Fibroblast of lung (primary cell): Measurements from ENCODE around the gene COBL. TPM values are rescaled to one million over a fixed set of nuclear protein-coding genes. Genes with fewer than 3 reads are reported as not detected.

Experiments
- DNase-seq, 2 donors: peaks; one replicate each; pipeline versions ENCODE4 v3.0.0 to v3.0.0-alpha.2; 2010; ENCODE audit warnings: low read depth in 2 of 2
- H2AFZ ChIP-seq: 2 replicates; pipeline ENCODE4 v1.5.1; 2012; ENCODE audit warnings: low read length, control low read depth, inconsistent platforms
- H3K27ac ChIP-seq: 2 replicates; pipeline ENCODE4 v1.5.1; 2011; ENCODE audit warnings: low read length, control low read depth; ENCODE audit not compliant: insufficient read depth
- H3K27me3 ChIP-seq: 2 replicates; pipeline ENCODE4 v1.5.1; 2011; ENCODE audit warnings: mild to moderate bottlenecking, low read length; ENCODE audit not compliant: control insufficient read depth, insufficient read depth
- H3K36me3 ChIP-seq: 2 replicates; pipeline ENCODE4 v1.5.1; 2011; ENCODE audit warnings: low read length; ENCODE audit not compliant: control insufficient read depth, insufficient read depth
- H3K4me1 ChIP-seq: 2 replicates; pipeline ENCODE4 v1.5.1; 2011; ENCODE audit warnings: low read length; ENCODE audit not compliant: control insufficient read depth, insufficient read depth; ENCODE audit errors: extremely low read depth
- H3K4me2 ChIP-seq: 2 replicates; pipeline ENCODE4 v1.5.1; 2011; ENCODE audit warnings: low read length, control low read depth; ENCODE audit not compliant: insufficient read depth; ENCODE audit errors: extremely low read depth
- H3K4me3 ChIP-seq, 4 experiments: fragments of 200-600 bp in 1 of 4; sonication (generic) in 1 of 4; replicated peaks in 1 of 4; 2 replicates each; pipeline ENCODE4 v1.5.1; 2011 to 2016; ENCODE audit warnings: low read length in 4 of 4, low read depth in 3 of 4, mild to moderate bottlenecking in 3 of 4, control low read depth in 2 of 4, inconsistent platforms in 1 of 4, mixed read lengths in 1 of 4; ENCODE audit not compliant: insufficient read depth in 1 of 4; ENCODE audit errors: control extremely low read depth in 1 of 4
- H3K79me2 ChIP-seq: 2 replicates; pipeline ENCODE4 v1.5.1; 2012; ENCODE audit warnings: mild to moderate bottlenecking, low read length, inconsistent platforms; ENCODE audit not compliant: control insufficient read depth, insufficient read depth
- H3K9ac ChIP-seq: 2 replicates; pipeline ENCODE4 v1.5.1; 2011; ENCODE audit warnings: mild to moderate bottlenecking, low read length, control low read depth; ENCODE audit not compliant: insufficient read depth
- H3K9me3 ChIP-seq: 2 replicates; pipeline ENCODE4 v1.5.1; 2012; ENCODE audit warnings: low read depth, low read length; ENCODE audit not compliant: control insufficient read depth, insufficient read depth
- H4K20me1 ChIP-seq: 2 replicates; pipeline ENCODE4 v1.5.1; 2011; ENCODE audit warnings: low read length; ENCODE audit not compliant: control insufficient read depth, insufficient read depth; ENCODE audit errors: extremely low read depth
- EZH2 ChIP-seq: IDR thresholded peaks from 2 replicates; pipeline ENCODE4 v1.5.1; 2012; ENCODE audit warnings: low read length, control low read depth, mild to moderate bottlenecking; ENCODE audit errors: missing control alignments
- polyA plus RNA-seq, 2 donors: library from polyadenylated mRNA; depleted of rRNA in 1 of 2; stranded (reverse) in 1 of 2; unstranded in 1 of 2; fragments of >200 nt; gene quantifications; 2 replicates each; pipeline ENCODE4 v1.2.1, GENCODE V29; 2011 to 2012; ENCODE audit warnings: missing spikeins in 1 of 2
- total RNA-seq: library from RNA; depleted of rRNA; stranded (reverse); fragments of >200 nt; gene quantifications from 2 replicates; pipeline ENCODE4 v1.2.1, GENCODE V29; 2014
- TF ChIP-seq, protein P1 (sequence below), 2 donors: IDR thresholded peaks in 1 of 2; conservative IDR thresholded peaks in 1 of 2; 1 replicate in 1 of 2; 2 replicates in 1 of 2; pipeline ENCODE4 v1.5.1; 2011 to 2012; ENCODE audit warnings: low read length in 2 of 2, control low read depth in 1 of 2, inconsistent platforms in 1 of 2, low read depth in 1 of 2, mild to moderate bottlenecking in 1 of 2

Gene COBL
- total and polyA plus RNA-seq, 2 donors (not counting 1 experiment from before 2014, with no cell fraction given): 0.10 to 0.33 TPM

DNA sequence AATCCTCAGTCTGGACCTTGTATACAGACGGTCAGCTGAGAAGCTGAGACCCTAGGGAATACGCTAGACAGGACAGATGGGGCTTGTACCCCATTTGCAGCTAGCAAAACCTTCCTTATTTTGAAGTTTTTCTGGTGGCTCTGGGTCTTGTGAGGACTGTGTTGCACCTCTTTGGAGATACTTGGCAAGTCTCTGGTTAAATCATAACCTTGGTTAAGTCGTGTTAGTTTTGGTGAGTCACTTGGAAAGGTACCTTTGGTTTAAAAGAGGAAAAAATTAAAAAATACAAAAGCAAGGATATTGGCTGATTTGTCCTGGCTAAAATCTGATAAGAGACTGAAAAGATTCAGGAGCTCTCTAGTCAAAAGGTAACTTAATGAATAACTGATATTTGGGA, 140.6 kb downstream of the COBL start:
- Histone ChIP-seq H3K79me2 (no peaks in the 10 kb centered on the region), H4K20me1 (no peaks in the 10 kb centered on the region), H3K4me3 (no peak overlapping the region), H3K9ac (no peak overlapping the region), H3K4me1 (no peaks in the 10 kb centered on the region), H3K27ac (no peak overlapping the region), H3K9me3 (no peaks in the 10 kb centered on the region), H3K4me2 (no peak overlapping the region), H3K27me3 (no peaks in the 10 kb centered on the region), H2AFZ (no peak overlapping the region), H3K36me3 (no peaks in the 10 kb centered on the region)
- no peak for DNase-seq
- TF ChIP-seq, protein P1, sequence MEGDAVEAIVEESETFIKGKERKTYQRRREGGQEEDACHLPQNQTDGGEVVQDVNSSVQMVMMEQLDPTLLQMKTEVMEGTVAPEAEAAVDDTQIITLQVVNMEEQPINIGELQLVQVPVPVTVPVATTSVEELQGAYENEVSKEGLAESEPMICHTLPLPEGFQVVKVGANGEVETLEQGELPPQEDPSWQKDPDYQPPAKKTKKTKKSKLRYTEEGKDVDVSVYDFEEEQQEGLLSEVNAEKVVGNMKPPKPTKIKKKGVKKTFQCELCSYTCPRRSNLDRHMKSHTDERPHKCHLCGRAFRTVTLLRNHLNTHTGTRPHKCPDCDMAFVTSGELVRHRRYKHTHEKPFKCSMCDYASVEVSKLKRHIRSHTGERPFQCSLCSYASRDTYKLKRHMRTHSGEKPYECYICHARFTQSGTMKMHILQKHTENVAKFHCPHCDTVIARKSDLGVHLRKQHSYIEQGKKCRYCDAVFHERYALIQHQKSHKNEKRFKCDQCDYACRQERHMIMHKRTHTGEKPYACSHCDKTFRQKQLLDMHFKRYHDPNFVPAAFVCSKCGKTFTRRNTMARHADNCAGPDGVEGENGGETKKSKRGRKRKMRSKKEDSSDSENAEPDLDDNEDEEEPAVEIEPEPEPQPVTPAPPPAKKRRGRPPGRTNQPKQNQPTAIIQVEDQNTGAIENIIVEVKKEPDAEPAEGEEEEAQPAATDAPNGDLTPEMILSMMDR (conservative IDR thresholded peaks at IDR 0.05 in 1 of 2, IDR thresholded peaks at IDR 0.05 in 1 of 2; ENCODE audit: low read depth in 1 of 2, low read length in 2 of 2): no peak
- no peak for TF ChIP-seq EZH2

GRCh38 chr7:51175316-51175991, 141.2 kb downstream of the COBL start:
- Histone ChIP-seq H3K9me3 (no peaks in the 10 kb centered on the region), H2AFZ (no peak overlapping the region), H3K4me2 (no peak overlapping the region), H3K79me2 (no peaks in the 10 kb centered on the region), H3K4me3 (no peak overlapping the region), H3K27me3 (no peaks in the 10 kb centered on the region), H3K36me3 (no peaks in the 10 kb centered on the region), H4K20me1 (no peaks in the 10 kb centered on the region), H3K4me1 (no peaks in the 10 kb centered on the region), H3K27ac (no peak overlapping the region), H3K9ac (no peak overlapping the region)
- TF ChIP-seq EZH2: no peak
- TF ChIP-seq, protein P1 (conservative IDR thresholded peaks at IDR 0.05 in 1 of 2, IDR thresholded peaks at IDR 0.05 in 1 of 2; ENCODE audit: low read depth in 1 of 2, low read length in 2 of 2): no peak
- no peak for DNase-seq

GRCh38 chr7:51165337-51165736, 151.3 kb downstream of the COBL start:
- Histone ChIP-seq H3K9ac (no peak overlapping the region), H3K4me3 (no peak overlapping the region), H3K36me3 (no peaks in the 10 kb centered on the region), H3K4me1 (no peaks in the 10 kb centered on the region), H3K79me2 (no peaks in the 10 kb centered on the region), H3K9me3 (no peaks in the 10 kb centered on the region), H3K27me3 (no peaks in the 10 kb centered on the region), H2AFZ (no peak overlapping the region), H3K27ac (no peak overlapping the region), H3K4me2 (no peak overlapping the region), H4K20me1 (no peaks in the 10 kb centered on the region)
- DNase-seq: no peak
- no peak for TF ChIP-seq EZH2
- TF ChIP-seq, protein P1 (conservative IDR thresholded peaks at IDR 0.05 in 1 of 2, IDR thresholded peaks at IDR 0.05 in 1 of 2; ENCODE audit: low read depth in 1 of 2, low read length in 2 of 2): no peak
